NB4 (cell line): ENCODE data around the gene UBAC2.

Source experiments
- MYC ChIP-seq: IDR thresholded peaks from 2 replicates; pipeline ENCODE4 v1.6.1; 2011; ENCODE audit warnings: low read depth, low read length
- POLR2A ChIP-seq: IDR thresholded peaks from 2 replicates; pipeline ENCODE4 v1.6.1; 2011; ENCODE audit warnings: mild to moderate bottlenecking; ENCODE audit not compliant: insufficient read length; ENCODE audit errors: extremely low read depth
- TF ChIP-seq, protein P1 (sequence below): IDR thresholded peaks from one replicate; pipeline ENCODE4 v1.5.1; 2012; ENCODE audit warnings: low read depth, low read length

DNA sequence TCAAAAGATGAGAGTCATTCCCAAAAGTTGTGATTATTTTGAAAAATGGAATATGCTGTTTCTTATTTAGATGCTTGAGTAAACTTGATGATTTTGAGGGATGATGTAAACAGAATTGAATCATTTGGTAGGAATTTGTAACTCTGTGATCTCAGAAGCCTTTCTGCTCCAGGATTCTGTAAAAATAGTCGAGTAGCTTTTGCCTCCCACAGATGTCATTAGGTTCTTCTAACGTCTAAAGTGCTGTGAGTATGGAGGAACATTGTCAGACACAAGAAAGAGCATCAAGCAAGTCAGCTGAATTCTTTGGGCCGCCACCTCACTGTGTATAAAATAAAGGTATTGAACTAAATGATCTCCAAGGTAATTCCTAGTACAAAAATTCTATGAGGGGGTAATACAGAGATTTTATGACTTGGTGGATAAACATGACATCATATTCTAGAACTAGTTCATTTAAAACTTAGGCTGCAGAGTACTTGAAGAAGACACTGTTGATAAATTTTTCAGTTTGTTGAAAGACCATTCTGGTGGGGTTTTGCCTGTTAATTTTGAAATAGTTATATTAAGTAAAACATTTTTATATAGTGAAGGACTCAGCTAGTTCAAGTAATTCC lies 107.9 kb downstream of the UBAC2 start:
- TF ChIP-seq, protein P1, sequence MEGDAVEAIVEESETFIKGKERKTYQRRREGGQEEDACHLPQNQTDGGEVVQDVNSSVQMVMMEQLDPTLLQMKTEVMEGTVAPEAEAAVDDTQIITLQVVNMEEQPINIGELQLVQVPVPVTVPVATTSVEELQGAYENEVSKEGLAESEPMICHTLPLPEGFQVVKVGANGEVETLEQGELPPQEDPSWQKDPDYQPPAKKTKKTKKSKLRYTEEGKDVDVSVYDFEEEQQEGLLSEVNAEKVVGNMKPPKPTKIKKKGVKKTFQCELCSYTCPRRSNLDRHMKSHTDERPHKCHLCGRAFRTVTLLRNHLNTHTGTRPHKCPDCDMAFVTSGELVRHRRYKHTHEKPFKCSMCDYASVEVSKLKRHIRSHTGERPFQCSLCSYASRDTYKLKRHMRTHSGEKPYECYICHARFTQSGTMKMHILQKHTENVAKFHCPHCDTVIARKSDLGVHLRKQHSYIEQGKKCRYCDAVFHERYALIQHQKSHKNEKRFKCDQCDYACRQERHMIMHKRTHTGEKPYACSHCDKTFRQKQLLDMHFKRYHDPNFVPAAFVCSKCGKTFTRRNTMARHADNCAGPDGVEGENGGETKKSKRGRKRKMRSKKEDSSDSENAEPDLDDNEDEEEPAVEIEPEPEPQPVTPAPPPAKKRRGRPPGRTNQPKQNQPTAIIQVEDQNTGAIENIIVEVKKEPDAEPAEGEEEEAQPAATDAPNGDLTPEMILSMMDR = no peak
- TF ChIP-seq MYC (no peak), POLR2A (no peak)
